WERI-Rb-1 (cell line): ENCODE measurements around the gene TMEM132D.

Experiments used
- DNase-seq: peaks from one replicate; pipeline ENCODE4 v3.0.0-alpha.2; 2020
- H3K27ac ChIP-seq: fragments of 250-450 bp; sonication (Bioruptor Pico); 2 replicates; pipeline ENCODE4 v1.5.1; 2020; ENCODE audit warnings: mild to moderate bottlenecking, moderate library complexity
- H3K27me3 ChIP-seq: fragments of 250-450 bp; sonication (Bioruptor Pico); 2 replicates; pipeline ENCODE4 v1.5.1; 2021; ENCODE audit warnings: mild to moderate bottlenecking, low read depth, moderate library complexity; ENCODE audit not compliant: insufficient read depth, severe bottlenecking
- H3K36me3 ChIP-seq: fragments of 250-450 bp; sonication (Bioruptor Pico); 2 replicates; pipeline ENCODE4 v1.5.1; 2020; ENCODE audit warnings: mild to moderate bottlenecking, moderate library complexity
- H3K4me3 ChIP-seq: 2 replicates; pipeline ENCODE4 v1.5.1; 2011; ENCODE audit warnings: low read depth, mild to moderate bottlenecking, control low read depth, low read length
- H3K9me3 ChIP-seq: fragments of 250-450 bp; sonication (Bioruptor Pico); 2 replicates; pipeline ENCODE4 v1.5.1; 2021; ENCODE audit warnings: mild to moderate bottlenecking, moderate library complexity; ENCODE audit not compliant: severe bottlenecking
- TF ChIP-seq, protein P1 (sequence below): IDR thresholded peaks from 2 replicates; pipeline ENCODE4 v1.5.1; 2011; ENCODE audit warnings: low read depth, mild to moderate bottlenecking, control low read depth, inconsistent platforms, low read length

Gene TMEM132D

DNA sequence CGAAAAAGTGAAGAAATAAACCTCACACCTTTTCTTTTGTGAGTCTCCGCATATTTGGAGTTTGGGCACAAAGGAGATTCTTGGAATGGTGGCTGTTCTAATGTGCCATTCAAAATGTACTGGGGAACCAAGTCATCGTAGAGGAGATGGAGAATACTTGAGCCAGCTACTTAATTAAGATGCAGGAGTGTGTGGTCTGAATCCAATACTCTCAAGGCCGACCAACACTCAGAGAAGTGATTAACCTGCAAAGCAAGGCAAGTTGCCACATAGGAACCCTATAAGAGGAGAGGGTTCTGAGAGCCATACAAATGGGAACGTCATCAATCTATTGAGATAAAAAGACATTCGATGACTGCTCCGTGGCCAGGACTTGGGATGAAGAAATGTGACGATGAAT, 603.8 kb downstream of the TMEM132D start:
- H3K4me3 ChIP-seq, result no peak overlapping the region
- H3K27me3 ChIP-seq, result no peaks in the 10 kb centered on the region
- no peak overlapping the region for H3K27ac ChIP-seq
- TF ChIP-seq, protein P1, sequence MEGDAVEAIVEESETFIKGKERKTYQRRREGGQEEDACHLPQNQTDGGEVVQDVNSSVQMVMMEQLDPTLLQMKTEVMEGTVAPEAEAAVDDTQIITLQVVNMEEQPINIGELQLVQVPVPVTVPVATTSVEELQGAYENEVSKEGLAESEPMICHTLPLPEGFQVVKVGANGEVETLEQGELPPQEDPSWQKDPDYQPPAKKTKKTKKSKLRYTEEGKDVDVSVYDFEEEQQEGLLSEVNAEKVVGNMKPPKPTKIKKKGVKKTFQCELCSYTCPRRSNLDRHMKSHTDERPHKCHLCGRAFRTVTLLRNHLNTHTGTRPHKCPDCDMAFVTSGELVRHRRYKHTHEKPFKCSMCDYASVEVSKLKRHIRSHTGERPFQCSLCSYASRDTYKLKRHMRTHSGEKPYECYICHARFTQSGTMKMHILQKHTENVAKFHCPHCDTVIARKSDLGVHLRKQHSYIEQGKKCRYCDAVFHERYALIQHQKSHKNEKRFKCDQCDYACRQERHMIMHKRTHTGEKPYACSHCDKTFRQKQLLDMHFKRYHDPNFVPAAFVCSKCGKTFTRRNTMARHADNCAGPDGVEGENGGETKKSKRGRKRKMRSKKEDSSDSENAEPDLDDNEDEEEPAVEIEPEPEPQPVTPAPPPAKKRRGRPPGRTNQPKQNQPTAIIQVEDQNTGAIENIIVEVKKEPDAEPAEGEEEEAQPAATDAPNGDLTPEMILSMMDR, result no peak
- H3K9me3 ChIP-seq, result peaks cover 2% of the 10 kb centered on the region
- no peaks in the 10 kb centered on the region for H3K36me3 ChIP-seq
- no peak for DNase-seq

DNA sequence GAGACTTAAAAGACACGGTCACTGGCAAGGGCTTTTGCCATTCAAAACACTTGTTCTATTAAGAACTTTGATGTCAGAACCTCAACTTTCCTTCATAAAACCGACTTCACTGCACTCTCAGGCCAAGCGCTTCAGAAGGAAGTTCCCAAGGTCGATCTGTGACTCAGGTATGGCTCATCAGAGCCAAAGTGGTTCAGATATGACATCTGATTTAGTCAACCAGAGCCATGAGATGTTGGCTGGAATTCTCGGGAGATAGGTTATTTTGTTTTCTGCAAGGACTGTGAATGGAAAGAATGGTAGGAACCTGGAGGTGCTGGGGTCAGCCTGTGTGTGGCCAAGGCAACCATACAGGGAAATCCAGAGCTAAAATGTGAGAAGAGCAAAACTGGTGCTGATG, 604.9 kb downstream of the TMEM132D start:
- Histone ChIP-seq H3K9me3 (peaks cover 2% of the 10 kb centered on the region), H3K36me3 (no peaks in the 10 kb centered on the region), H3K27ac (no peak overlapping the region), H3K4me3 (no peak overlapping the region), H3K27me3 (no peaks in the 10 kb centered on the region)
- DNase-seq, result no peak
- TF ChIP-seq, protein P1, result no peak

DNA sequence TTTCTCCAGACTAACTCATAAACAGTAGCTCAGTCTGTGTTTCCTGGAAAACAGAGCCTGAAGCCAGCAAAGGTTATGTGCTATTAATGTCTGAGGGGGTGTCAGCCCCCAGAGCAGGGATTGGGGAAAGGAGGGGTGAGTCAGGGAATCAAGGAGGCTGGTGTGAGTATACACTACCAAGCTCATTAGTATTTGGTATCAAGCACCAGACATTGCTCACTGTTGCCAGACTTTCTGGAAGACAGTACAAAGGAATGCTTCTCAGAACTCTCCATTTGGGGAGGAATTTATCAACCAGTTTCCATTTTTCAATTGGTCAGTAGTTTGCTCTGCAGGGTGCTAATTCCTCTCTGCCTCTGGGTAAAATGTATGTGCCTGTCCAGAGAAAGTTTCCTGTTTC, 607.2 kb downstream of the TMEM132D start:
- DNase-seq, result no peak
- no peak overlapping the region for H3K4me3 ChIP-seq
- H3K27me3 ChIP-seq, result no peaks in the 10 kb centered on the region
- peaks cover 2% of the 10 kb centered on the region for H3K9me3 ChIP-seq
- H3K27ac ChIP-seq, result no peak overlapping the region
- TF ChIP-seq, protein P1, result no peak
- no peaks in the 10 kb centered on the region for H3K36me3 ChIP-seq

DNA sequence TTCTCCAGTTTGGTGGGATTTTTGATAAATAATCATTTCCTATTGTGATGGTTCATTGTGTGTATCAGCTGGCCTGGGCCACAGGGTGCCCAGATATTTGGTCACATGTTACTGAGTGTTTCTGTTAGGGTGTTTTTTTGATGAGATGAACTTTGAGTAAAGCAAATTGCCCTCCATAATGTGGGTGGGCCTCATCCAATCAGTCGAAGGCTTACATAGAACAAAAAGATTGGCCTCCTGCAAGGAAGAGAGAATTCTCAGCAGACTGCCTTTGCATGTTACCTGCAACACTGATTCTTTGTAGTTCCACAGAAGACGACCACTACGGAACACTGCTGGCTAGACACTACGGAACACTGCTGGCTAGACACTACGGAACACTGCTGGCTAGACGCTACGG, 609.0 kb downstream of the TMEM132D start:
- Histone ChIP-seq H3K4me3 (no peak overlapping the region), H3K27ac (no peak overlapping the region), H3K27me3 (no peaks in the 10 kb centered on the region), H3K36me3 (no peaks in the 10 kb centered on the region), H3K9me3 (peaks cover 2% of the 10 kb centered on the region)
- TF ChIP-seq, protein P1, result no peak
- DNase-seq, result no peak

DNA sequence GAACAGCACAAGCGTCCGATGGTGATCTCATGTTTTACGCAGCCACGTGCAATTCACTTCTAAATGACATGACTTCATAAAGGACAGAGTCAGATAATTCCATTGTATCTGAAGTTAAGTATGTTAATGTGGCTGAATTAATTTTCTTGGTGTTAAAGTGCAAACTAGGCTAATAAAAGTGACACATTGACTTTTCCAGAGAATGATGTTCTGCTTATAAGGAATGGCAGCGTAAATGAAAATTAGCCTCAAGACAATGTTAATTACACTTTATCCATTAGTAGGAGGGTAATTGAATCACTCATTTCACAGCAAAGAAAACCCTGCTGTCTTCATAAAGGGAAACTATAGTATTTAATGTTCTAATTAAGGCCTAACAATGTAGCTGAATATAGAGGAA, 624.1 kb downstream of the TMEM132D start:
- TF ChIP-seq, protein P1, result no peak
- H3K4me3 ChIP-seq, result no peak overlapping the region
- H3K36me3 ChIP-seq, result no peaks in the 10 kb centered on the region
- H3K27me3 ChIP-seq, result no peaks in the 10 kb centered on the region
- H3K27ac ChIP-seq, result no peak overlapping the region
- no peaks in the 10 kb centered on the region for H3K9me3 ChIP-seq
- no peak for DNase-seq

DNA sequence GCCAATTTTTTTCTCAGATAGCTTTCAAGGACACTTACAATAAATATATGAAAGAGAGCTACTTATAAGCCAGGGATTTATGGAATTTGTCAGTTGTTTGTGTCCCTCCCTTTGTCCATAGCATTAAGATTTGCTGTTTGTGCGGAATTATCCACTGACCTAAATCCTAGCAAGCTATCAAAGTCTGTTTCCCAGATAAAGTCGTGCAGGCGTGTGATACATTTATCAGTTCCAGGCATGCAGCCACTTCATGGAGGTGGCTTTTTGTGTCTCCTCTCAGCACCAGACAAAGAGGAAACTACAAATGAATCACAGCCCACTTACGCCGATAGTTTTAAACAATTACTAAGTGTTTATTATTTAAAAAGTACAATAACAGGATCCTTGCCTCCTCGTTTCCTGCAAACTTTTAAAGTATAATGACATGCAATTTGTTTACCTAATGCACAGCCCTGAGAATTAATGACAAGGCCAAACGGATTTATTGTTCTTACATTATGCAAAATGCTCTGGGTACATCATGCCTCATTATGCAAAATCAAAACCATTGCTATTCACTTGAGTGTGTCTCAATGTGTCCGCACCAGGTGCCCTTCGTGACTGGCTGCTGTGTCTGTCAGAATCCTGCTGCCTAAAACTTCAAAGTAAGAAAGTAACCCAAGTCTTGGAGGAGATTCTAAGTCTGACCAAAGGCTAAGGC, 627.3 kb downstream of the TMEM132D start:
- Histone ChIP-seq H3K9me3 (no peaks in the 10 kb centered on the region), H3K27me3 (no peaks in the 10 kb centered on the region), H3K4me3 (no peak overlapping the region), H3K27ac (no peak overlapping the region), H3K36me3 (no peaks in the 10 kb centered on the region)
- no peak for DNase-seq
- TF ChIP-seq, protein P1, result no peak
